Retinal pigment epithelial cell (primary cell): Measurements from ENCODE around the gene RANBP3.
A peak's percentile ranks its signal among the peaks of the same experiment; 100 is the strongest.

Experiments
- DNase-seq: peaks from one replicate; pipeline ENCODE4 v3.0.0-alpha.2; 2010; ENCODE audit warnings: low read depth
- H3K4me3 ChIP-seq: 2 replicates; pipeline ENCODE4 v1.5.1; 2011; ENCODE audit warnings: mild to moderate bottlenecking, low read length, control low read depth, moderate library complexity
- CTCF ChIP-seq: conservative IDR thresholded peaks from 2 replicates; pipeline ENCODE4 v1.5.1; 2011; ENCODE audit warnings: low read depth, low read length, control low read depth, inconsistent platforms

Gene RANBP3

GRCh38 chr19:5907241-5907640 is 70.7 kb downstream of the RANBP3 start:
- no peak overlapping the region for H3K4me3 ChIP-seq
- no peak for DNase-seq
- no peak for TF ChIP-seq CTCF

- no peak for DNase-seq
- TF ChIP-seq CTCF: no peak
- peak overlapping the region; percentile 72 for H3K4me3 ChIP-seq
These were observed 72.7 kb downstream of the RANBP3 start for GRCh38 chr19:5905114-5905778.

GRCh38 chr19:5904352-5905113 is 73.4 kb downstream of the RANBP3 start, which contains the start of gene VMAC:
Gene VMAC, plus strand, starts transcription at chr19:5904872. Its CDS starts 19 bp downstream, at chr19:5904891.
- H3K4me3 ChIP-seq: peak within 1 kb of the TSS; percentile 99
- peak; percentile 100 for DNase-seq
- TF ChIP-seq CTCF: no peak

GRCh38 chr19:5903624-5904351 is 74.2 kb downstream of the RANBP3 start, which contains the start of gene NDUFA11:
Gene NDUFA11, minus strand, starts transcription at chr19:5903790. Its CDS starts 82 bp downstream, at chr19:5903708.
- no peak for TF ChIP-seq CTCF
- DNase-seq: no peak
- H3K4me3 ChIP-seq: peak within 1 kb of the TSS; percentile 99

GRCh38 chr19:5903056-5903623 is 74.8 kb downstream of the RANBP3 start:
- DNase-seq: no peak

GRCh38 chr19:5900976-5901375 is 77.0 kb downstream of the RANBP3 start:
- H3K4me3 ChIP-seq: no peak overlapping the region
- no peak for TF ChIP-seq CTCF
- DNase-seq: no peak

More at GRCh38 chr19:5903056-5903623, 74.8 kb downstream of the RANBP3 start:
- TF ChIP-seq CTCF: no peak
- peak overlapping the region; percentile 99 for H3K4me3 ChIP-seq
